ENCODE results near the gene LHX6. TPM values are rescaled to one million over a fixed set of nuclear protein-coding genes. Genes with fewer than 3 reads are reported as not detected.

The LHX6 gene
- total RNA-seq, 6 donors from 2014 or later: 1.0 to 11.3 (median 2.9) TPM

- H3K27me3 ChIP-seq: no peaks in the 10 kb centered on the region
- H3K9me3 ChIP-seq: no peaks in the 10 kb centered on the region
- ATAC-seq (ENCODE audit: low FRiP score in 2 of 2) (no peak), DNase-seq (no peak)
- H3K4me1 ChIP-seq: peaks cover 29 to 40% (median 36%) of the 10 kb centered on the region in 4 donors
- no peak for TF ChIP-seq POLR2AphosphoS5 (IDR thresholded peaks at IDR 0.05)
- no peak for TF ChIP-seq POLR2A (IDR thresholded peaks at IDR 0.05)
- TF ChIP-seq EP300 (IDR thresholded peaks at IDR 0.05): no peak
- no peak for TF ChIP-seq CTCF (IDR thresholded peaks at IDR 0.05)
- no peak overlapping the region for H3K27ac ChIP-seq
- no peak overlapping the region for H3K4me3 ChIP-seq
- 91 to 92% methylated on average over 1 of the region's 1 CpG for WGBS, 2 donors
- peaks cover 9 to 40% (median 21%) of the 10 kb centered on the region in 4 donors for H3K36me3 ChIP-seq
Observed at GRCh38 chr9:122262073-122262472, 33.3 kb upstream of the LHX6 start.

- H3K27ac ChIP-seq: peak overlapping the region in 1 of 4 donors; percentile 43
- no peaks in the 10 kb centered on the region for H3K27me3 ChIP-seq
- H3K4me1 ChIP-seq: peaks cover 29 to 38% (median 36%) of the 10 kb centered on the region in 4 donors
- peak in 1 of 2 donors; percentile 44 for ATAC-seq (ENCODE audit: low FRiP score in 2 of 2)
- no peak overlapping the region for H3K4me3 ChIP-seq
- no peaks in the 10 kb centered on the region for H3K9me3 ChIP-seq
- 30 to 47% methylated on average over 1 of the region's 1 CpG for WGBS, 2 donors
- peaks cover 9 to 40% (median 21%) of the 10 kb centered on the region in 4 donors for H3K36me3 ChIP-seq
- peak in 1 of 2 donors; percentile 88 for DNase-seq
- TF ChIP-seq EP300 (IDR thresholded peaks at IDR 0.05) (no peak), POLR2A (IDR thresholded peaks at IDR 0.05) (no peak), POLR2AphosphoS5 (IDR thresholded peaks at IDR 0.05) (no peak), CTCF (IDR thresholded peaks at IDR 0.05) (no peak)
Observed at GRCh38 chr9:122261469-122261881, 32.7 kb upstream of the LHX6 start.

GRCh38 chr9:122258886-122259415 is 30.2 kb upstream of the LHX6 start:
- Histone ChIP-seq H3K27ac (no peak overlapping the region), H3K4me1 (peaks cover 24 to 31% (median 25%) of the 10 kb centered on the region in 4 donors), H3K4me3 (no peak overlapping the region), H3K27me3 (no peaks in the 10 kb centered on the region), H3K36me3 (peaks cover 9 to 44% (median 21%) of the 10 kb centered on the region in 4 donors), H3K9me3 (no peaks in the 10 kb centered on the region)
- ATAC-seq (ENCODE audit: low FRiP score in 2 of 2) (no peak), DNase-seq (no peak)
- 76 to 94% methylated on average over 2 of the region's 2 CpGs for WGBS, 2 donors
- TF ChIP-seq POLR2AphosphoS5 (IDR thresholded peaks at IDR 0.05) (no peak), EP300 (IDR thresholded peaks at IDR 0.05) (no peak), POLR2A (IDR thresholded peaks at IDR 0.05) (no peak), CTCF (IDR thresholded peaks at IDR 0.05) (no peak)

- Histone ChIP-seq H3K9me3 (no peaks in the 10 kb centered on the region), H3K36me3 (peaks cover 16 to 69% (median 30%) of the 10 kb centered on the region in 4 donors), H3K27me3 (no peaks in the 10 kb centered on the region), H3K4me1 (peaks cover 3 to 7% (median 6%) of the 10 kb centered on the region in 4 donors), H3K27ac (peak overlapping the region in 1 of 4 donors; percentile 11), H3K4me3 (no peak overlapping the region)
- ATAC-seq (ENCODE audit: low FRiP score in 2 of 2) (no peak), DNase-seq (no peak)
- TF ChIP-seq EP300 (IDR thresholded peaks at IDR 0.05) (no peak), POLR2A (IDR thresholded peaks at IDR 0.05) (no peak), POLR2AphosphoS5 (IDR thresholded peaks at IDR 0.05) (no peak), CTCF (IDR thresholded peaks at IDR 0.05) (no peak)
- WGBS, 2 donors: 92 to 94% methylated on average over 5 of the region's 5 CpGs
Observed at GRCh38 chr9:122256206-122256605, 27.4 kb upstream of the LHX6 start.

- Histone ChIP-seq H3K27ac (peak overlapping the region in 1 of 4 donors; percentile 71), H3K36me3 (peaks cover 9 to 69% (median 27%) of the 10 kb centered on the region in 4 donors), H3K4me1 (peaks cover 0 to 7% (median 5%) of the 10 kb centered on the region in 4 donors), H3K27me3 (no peaks in the 10 kb centered on the region), H3K4me3 (no peak overlapping the region), H3K9me3 (no peaks in the 10 kb centered on the region)
- TF ChIP-seq POLR2AphosphoS5 (IDR thresholded peaks at IDR 0.05): no peak
- no peak for TF ChIP-seq POLR2A (IDR thresholded peaks at IDR 0.05)
- no peak for TF ChIP-seq EP300 (IDR thresholded peaks at IDR 0.05)
- TF ChIP-seq CTCF (IDR thresholded peaks at IDR 0.05): no peak
- WGBS, 2 donors: 84 to 98% methylated on average over 3 of the region's 3 CpGs
- ATAC-seq (ENCODE audit: low FRiP score in 2 of 2) (no peak), DNase-seq (no peak)
Observed at GRCh38 chr9:122254761-122255160, 26.0 kb upstream of the LHX6 start.

Measured in upper lobe of left lung (tissue), 6 donors.